A673 (cell line): Measurements from ENCODE around the gene MYMK.

Source experiments
- CTCF ChIP-seq: fragments of 300-800, 200-600 bp; sonication (generic); conservative IDR thresholded peaks from 2 replicates; pipeline ENCODE4 v1.5.1; 2017; ENCODE audit warnings: low read depth, mild to moderate bottlenecking, antibody characterized with exemption, low read length, moderate library complexity, mixed read lengths
- EZH2 ChIP-seq: fragments of 200-600 bp; sonication (generic); IDR thresholded peaks from 2 replicates; pipeline ENCODE4 v1.6.1; 2017; ENCODE audit warnings: borderline replicate concordance, low read depth, mild to moderate bottlenecking, mixed read lengths, antibody characterized with exemption, low read length; ENCODE audit not compliant: poor library complexity, severe bottlenecking

DNA sequence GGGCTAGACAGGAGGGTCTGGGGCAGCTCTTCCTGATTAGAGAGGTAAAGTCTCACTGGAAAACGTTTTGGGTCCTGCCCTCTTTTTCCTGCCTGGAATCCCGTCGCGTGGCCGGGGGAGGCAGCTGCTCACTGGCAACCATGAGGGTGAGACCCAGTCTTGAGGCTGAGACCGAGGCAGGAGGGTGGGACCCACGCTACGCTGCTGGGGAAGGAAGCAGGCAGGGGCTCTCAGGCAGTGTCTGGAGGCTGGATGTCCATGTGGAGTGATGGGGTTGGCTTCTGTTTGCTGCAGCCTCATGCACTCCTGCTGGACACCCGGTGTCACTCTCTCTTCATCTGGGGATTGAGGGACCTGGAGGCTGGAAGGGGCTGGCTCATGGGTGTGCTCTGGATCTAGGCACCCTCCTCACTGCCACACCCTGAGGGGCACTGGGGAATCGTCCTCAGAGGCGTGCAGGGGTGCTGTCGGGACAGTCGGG lies 34.5 kb downstream of the MYMK start:
- no peak for TF ChIP-seq CTCF
- no peak for TF ChIP-seq EZH2
